HG03025 (cell line): ENCODE measurements around the gene EIPR1.
"Not testable (repeated sequence)": the region's sequence is repeated elsewhere in the genome, so short reads cannot be mapped to it uniquely, and the experiment has no call there.

Experiments
- ATAC-seq: cut with Tn5 transposase; IDR thresholded peaks from one replicate; pipeline ENCODE4 v1.9.1; 2021; ENCODE audit warnings: mild to moderate bottlenecking, moderate library complexity; ENCODE audit not compliant: unreplicated experiment, low FRiP score

Gene EIPR1

DNA sequence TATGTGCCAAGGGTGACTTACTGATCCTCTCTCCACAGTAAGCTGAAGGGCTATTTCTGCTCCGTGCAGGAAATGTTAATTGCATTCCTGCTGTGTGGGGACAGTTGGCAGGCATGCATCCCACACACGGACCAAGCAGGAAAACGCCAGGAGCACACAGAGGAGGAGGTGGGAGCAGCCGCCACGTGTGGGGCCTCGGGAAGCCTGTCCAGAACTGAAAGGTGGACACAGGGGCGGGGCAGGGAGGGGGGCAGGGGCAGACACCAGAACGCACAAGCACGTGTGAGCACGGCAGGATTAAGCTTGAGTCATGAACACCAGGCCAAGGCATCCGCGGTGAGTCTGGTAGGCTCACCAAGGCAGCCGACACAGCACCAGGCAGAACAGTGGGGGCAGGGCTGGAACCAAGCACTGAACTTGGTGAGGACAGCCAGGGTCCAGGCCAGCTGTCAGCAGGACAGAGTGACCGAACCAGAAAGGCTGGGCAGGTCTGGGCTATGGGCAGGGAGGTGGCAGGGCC lies 177.1 kb downstream of the EIPR1 start:
- ATAC-seq = no peak

DNA sequence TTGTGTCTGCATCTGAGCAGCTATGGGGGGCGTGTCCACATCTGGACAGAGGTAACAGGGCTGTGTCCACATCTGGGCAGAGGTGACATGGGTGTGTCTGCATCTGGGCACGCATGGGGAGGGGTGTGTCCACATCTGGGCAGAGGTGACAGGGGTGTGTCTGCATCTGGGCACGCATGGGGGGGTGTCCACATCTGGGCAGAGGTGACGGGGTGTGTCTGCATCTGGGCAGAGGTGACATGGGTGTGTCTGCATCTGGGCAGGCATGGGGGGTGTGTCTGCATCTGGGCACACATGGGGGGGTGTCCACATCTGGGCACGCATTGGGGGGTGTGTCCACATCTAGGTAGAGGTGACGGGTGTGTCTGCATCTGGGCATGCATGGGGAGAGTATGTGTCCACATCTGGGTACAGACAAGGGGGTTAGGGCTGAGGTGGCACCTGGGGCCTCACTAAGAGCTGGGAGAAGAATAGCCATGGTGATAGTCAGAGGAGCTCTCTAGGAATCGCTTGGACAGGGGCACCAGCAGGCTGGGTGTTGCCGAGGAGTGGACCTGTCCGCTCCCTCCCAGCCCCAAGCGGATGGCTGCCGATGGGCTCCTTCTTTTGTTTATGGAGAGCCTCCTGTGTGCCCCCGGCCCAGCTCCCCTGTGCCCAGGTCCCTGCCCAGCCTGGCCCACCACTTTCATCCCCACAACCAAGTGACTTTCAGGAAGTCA lies 177.8 kb downstream of the EIPR1 start:
- no peak for ATAC-seq

DNA sequence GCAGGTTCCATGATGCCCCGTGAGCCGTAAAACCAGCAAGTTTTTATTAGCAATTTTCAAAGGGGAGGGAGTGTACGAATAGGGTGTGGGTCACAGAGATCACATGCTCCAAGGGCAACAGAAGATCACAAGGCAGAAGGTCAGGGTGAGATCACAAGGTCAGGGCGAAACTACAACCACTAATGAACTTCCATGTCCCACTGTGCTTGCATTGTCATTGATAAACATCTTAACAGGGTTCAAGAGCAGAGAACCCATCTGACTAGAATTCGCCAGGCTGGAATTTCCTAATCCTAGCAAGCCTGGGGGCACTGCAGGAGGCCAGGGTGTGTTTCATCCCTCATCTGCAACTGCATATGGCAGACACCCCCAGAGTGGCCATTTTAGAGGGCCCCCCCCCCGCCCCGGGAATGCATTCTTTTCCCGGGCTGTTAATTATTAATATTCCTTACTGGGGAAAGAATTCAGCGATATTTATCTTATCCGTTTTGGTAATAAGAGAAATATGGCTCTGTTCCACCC lies 178.9 kb downstream of the EIPR1 start:
- ATAC-seq = not testable (repeated sequence)

DNA sequence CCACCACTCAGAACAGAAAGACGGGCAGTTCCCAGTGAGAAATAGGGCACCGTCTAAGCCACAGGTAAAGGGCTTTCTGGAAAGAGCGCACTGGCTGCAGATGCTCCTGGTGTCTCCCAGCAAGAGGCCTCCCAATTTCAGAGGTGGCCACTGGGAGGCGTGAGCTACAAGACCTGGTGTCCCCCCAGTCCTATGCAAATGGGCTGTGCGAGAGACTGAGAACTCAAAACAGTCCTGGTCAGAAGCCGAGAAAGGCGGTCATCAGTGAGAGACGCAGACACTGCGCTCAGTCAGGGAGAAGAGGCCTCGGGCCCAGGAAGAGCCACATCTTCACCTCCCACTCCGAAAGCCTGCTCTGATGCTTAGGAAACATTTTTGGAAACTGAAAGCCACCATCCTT lies 179.5 kb downstream of the EIPR1 start:
- no peak for ATAC-seq

DNA sequence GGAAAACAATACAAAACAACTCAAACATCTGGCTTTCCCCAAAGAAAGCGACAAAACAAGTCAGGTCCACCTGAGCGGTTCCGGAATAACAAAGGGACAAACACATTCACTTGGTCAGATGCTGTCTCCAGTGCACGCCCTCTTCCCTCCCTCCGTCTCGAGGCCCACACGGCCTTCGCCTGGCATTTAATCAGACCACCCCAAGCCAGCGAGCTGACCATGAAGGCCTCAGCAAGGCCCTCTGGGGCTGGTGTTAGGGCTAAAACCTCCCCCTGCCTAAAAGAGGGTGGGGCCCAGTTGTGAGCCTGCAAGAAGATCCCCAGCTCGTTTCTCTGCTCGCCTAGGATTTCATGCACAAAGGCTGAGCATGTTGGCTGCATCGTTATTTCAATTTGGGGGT lies 180.3 kb downstream of the EIPR1 start:
- ATAC-seq = no peak

DNA sequence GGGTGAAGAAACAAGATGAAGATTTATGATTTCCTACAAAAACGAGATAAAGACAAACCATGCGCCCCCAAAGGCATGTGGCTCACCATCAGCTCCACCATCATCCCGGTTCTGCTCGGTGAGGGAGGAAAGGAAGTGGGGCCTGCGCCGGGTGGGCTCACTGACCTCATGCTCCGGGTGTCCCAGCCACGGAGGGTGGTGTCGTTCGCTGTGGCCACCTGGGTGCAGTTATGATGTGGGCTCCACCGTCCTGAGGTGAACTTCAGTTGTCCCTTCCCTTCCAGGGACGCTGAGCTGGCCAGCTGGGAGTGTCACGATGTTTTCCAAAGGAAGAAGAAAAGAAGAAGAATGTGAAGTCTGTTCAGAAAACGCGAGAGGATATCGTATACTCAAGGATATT lies 180.9 kb downstream of the EIPR1 start:
- ATAC-seq = no peak

DNA sequence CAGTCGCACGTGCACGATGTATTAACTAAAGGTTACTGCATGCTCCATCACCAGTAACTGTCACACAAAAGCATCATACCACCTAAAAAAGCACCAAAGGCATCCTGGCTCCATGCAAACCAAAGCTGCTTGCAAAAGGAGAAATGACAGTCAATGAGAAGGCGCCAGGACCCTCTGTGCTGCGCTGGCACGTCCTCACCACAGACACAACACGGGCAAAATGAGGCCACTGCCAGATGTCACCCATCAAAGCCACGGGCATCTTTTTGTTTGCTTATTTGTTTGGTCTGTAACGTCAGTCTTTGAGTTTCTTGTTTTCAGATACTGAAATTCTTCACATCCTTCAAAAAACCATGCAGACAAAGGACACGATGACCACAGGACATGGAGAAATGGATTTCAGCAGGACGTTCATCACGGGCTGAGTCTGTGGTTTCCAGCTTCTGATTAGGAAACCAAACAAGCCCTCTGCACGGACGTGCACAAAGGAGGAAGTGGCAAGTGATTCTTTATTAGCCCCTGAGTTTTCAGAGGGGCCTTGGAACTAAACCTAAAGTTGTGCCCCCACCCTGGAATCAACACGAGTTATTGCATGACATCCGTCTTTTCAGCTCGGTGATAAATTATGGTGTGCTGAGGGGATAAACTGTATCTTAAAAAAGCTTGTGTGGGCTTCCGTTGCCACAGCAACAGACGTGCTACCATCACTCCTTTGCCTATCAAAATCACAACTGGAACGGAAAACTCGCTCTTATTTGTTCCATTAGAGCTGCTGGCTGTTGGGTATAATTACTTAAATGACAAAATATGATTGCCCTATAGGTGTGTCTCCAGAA lies 181.8 kb downstream of the EIPR1 start:
- no peak for ATAC-seq

DNA sequence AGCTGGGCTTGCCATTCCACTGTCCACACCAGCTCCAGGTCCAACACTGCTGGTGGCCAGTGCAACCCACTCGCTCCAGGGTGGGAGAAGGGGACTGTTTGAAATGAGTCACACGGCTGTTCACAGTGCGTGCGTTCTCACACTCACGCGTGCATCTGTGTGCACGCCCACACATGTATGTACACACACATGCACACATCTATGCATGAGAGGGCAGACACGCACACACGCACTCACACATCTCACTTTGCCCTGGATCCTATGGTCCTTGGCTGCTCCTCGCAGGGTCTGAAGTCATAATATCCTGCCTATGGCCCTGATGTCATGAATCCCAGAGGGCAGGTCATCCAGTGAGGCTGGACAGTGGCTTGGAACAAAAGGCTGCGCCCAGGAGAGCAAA lies 182.8 kb downstream of the EIPR1 start:
- no peak for ATAC-seq

DNA sequence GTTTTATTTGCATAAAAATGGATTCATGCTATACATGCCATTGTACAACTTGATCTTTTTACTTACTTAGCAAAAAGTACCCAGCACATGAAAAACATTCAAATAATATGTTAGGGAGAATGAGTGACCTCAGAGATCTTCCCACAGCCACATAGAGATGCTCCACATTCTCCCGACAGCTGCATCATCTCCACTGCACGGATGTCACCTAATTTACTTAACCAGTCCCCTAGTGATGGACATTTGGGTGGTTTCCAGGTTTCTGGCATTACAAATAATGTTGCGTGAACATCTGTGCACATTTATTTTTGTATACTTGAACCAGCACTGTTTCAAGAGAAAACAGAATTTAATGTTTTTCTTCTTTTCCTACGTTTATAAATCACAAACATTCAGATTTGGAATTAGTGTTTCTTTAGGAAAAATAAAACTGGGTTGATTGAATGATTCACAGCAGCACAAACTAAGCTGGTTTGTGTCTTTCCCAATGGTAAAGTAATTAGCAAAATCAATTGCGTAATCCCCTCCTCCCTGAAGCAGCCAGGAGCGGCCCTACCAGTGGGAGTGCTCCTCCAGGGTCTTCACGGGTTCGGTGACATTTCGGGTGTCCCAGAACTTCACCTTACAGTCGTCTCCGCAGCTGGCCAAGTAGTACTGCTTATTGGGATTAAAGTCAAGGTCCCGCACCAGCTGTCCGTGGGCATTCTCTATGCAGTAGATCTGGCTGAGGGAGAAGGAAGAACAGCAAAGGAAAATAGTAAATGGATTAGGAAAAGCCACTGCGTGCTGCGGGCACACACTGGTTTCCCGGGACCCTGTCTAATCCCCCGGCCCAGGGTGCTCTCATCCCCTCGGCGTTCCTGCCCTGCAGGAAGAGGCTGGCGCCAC lies 183.9 kb downstream of the EIPR1 start:
- ATAC-seq = no peak

DNA sequence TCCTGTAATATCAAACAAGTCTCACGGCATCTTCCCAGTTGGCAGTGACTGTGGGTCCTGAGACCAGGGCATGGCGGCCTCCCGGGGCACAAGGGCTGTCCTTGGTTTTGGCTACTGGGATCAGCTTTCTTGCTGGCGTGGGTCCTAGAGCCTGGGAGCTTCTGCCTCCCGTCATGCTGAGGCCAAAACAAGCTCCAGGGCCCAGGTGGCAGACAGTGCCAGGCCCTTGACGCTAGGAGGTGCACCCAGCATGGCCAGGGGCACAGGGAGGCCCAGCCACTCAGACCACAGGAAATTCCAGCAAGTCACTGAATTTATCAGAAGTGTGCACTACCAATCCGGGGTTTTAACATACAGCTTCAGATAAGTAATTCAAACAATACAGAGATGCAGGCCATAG lies 184.7 kb downstream of the EIPR1 start:
- ATAC-seq = no peak

DNA sequence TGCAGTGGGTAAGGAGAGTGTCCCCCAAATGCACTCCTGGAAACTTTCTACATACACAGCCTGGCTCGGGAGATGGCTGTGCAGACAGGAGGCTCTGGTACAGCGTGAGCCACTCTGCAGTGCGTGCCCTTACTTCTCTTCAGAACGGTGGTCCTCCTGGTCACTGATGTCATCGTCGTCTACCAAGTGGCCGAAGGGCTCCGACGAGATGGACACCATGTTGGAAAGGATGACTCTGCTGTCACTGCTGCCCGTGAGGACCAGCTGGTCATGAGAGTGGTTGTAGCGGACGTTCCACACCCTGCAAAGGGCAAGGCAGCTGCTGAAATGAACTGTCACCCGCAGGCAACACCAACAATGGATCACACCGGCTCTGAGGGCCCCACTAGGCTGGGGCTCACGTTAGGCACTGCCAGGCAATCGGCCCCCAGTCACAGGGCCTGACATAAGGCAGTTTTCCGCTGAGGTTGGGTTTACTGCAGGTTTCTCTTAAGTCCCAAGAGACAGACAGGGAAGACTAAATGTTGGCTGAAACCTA lies 185.3 kb downstream of the EIPR1 start:
- no peak for ATAC-seq

DNA sequence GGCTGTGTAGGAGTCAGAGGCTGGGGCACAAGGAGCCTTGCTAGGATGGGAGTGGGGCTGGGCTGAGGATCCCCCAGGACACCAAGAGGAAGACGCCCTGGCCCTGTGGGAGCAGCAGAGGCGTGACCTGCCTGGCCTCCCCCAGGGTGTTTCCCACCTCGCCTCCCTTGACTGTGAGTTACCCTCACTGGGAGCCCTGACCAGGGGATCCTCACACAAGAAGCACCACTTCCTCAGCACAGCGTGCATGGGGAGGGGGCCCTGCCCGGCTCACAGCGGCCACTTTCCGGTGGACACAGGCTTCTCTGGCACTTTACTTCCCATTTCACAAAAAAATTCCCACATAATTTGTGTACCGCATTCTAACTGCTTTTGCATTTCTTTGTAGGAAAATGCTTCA lies 187.7 kb downstream of the EIPR1 start:
- no peak for ATAC-seq

DNA sequence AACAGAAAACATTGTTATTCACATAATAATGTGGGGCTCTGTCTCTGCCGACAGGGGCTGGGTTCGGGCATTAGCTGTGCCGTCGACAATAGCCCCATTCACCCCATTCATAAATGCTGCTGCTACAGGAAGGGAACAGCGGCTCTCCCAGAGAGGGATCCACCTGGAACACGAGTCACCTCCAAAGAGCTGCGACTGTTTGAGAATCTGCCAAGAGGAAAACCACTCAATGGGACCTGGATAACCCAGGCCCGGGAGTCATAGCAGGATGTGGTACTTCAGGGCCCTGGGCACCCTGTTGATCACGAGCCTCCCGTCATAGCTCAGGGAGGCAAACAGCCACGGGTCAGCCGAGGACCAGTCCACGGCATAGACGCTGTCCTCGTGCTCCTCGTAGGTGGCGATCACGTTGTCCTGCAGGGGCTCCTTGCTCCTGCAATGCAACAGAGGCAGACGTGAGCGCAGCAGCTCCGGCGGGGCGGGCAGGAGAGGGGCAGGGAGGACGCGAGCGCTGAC lies 188.5 kb downstream of the EIPR1 start:
- no peak for ATAC-seq

DNA sequence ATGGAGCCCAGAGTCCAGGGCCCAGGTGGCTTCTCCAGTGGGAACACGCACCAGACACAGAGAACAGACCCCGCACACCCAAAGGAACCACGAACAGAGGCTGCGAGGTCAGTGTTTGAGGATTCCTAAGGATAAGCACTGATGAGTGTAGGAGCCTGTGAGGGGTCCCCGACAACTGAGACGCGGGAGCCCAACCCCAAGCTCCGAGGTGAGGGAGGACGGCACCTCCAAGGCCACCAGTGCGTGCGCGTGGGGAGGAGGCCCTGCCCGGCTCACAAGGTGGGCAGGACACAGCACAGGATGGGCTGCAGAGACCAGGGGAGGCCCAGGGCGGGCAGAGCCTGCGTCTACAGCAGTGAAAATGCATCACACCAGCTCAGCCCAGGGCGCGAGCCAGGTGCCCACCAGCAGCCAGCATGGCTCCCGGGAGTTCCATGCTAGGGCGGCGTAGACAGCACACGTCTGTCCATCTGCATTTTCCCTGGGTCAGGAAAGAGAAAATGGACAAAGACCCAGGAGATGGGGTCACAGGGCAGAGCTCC lies 189.1 kb downstream of the EIPR1 start:
- ATAC-seq = no peak

DNA sequence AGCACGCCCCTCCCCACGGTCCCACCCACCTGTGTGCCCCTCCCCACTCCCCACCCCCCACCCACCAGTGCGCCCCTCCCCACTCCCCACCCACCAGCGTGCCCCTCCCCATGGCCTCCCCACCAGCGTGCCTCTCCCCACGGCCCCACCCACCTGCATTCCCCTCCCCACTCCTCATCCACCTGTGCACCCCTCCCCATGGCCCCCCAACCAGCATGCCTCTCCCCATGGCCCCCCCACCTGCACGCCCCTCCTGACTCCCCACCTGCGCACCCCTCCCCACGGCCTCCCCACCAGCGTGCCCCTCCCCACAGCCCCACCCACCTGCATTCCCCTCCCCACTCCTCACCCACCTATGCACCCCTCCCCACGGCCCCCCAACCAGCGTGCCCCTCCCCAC lies 190.2 kb downstream of the EIPR1 start:
- no peak for ATAC-seq

DNA sequence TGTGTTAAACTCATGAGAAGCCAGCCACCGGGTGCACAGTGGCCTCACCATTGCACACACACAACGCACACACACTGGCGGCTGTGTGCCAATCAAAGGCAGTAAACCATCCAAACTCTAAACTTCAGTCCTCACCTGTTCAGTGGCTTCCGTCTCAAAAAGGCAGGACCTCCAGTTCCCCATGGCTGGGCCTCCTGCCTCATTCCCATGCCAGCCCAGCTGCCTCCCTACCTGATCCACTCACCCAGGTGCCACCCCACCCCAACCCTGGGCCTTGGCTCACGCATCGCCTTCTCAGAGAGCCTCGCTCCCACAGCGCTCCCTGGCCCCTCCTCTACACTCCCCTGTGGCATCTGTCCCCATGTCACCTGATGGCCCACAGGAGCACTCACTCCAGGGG lies 190.9 kb downstream of the EIPR1 start:
- ATAC-seq = no peak

DNA sequence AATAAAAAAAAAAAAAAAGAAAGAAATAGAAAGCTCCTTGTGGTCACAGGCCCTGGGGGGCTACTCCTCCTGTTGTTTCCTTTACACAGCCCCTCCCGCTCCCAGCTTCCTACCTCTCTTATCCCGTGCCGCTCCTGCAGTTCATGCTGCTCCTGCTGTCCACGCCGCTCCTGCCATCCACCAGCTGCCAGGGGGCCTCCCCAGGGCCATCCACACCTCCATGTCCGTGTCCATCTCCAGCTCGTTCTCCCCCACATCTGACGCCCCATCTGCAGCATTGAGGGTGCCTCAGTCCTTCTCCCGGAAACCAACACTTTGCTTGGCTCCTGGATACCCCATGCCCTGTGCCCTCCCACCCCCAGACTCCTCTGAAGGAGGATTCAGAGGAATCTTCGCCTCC lies 191.7 kb downstream of the EIPR1 start:
- no peak for ATAC-seq

DNA sequence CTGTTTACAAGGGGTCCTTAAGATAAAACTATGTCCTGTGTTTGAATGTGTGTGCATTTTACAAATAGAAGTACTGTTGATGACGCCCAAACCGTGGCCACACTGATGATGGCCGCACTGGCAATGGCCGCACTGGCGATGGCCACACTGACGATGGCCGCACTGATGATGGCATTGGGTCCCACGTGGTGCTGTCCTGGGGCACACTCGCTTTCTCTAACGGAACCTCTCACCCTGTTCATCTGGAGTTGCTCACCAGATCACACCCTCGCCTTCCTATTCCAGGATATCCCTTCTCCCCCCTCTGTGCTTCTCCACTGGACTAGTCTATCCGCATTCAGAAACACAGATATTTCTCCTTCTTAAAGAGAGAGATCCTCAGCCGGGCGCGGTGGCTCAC lies 192.4 kb downstream of the EIPR1 start:
- ATAC-seq = no peak

DNA sequence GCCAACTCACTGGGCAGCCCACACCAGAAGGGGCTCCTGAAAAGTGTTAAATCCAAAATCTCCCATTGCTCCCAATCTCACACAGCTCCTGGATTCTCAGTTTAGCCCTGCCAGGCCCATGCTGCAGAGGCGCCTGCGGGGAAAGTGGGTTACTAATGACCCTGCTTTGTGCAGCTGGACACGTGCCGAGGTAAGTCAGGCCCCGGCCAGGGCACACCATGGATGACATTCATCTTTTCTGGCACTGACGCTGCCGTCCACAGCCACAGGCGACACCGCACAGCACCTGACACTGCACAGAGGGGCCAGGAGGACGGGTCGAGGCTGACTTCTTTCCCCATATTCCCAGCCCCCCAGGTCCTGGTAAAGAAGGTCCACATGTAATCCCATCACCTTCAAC lies 193.5 kb downstream of the EIPR1 start:
- ATAC-seq = no peak

DNA sequence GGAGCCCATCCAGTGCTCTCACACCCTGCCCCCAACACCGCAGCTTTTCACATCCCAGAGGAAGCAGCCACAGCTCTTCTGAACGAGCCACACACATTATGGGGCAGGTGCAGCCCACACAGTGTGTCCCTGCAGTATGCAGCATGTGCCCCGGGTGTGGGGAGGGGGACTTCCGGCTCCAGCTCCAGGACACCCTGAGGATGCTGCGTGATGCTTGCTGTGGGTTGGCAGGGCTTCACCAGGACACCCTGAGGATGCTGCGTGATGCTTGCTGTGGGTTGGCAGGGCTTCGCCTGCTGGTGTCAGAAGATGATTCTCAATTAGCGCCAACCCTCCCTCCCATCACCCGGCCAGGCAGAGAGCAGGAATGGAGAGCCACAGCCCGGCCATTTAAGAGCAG lies 193.9 kb downstream of the EIPR1 start:
- ATAC-seq = no peak
